Camera-type eye (tissue), 1 donor: ENCODE data around the gene CNOT2. TPM values are rescaled to one million over a fixed set of nuclear protein-coding genes. Genes with fewer than 3 reads are reported as not detected.

Experiments used
- total RNA-seq: library from RNA; depleted of rRNA; stranded (reverse); fragments of >200 nt; gene quantifications from one replicate; pipeline ENCODE4 v1.2.3, GENCODE V29; 2014

CNOT2 gene
- total RNA-seq: 463 TPM

GRCh38 chr12:70242695-70243509 is at the start of gene CNOT2:
TSS of gene CNOT2 (plus strand) at chr12:70243433. CDS start at chr12:70278227, 34,794 bp downstream.

DNA sequence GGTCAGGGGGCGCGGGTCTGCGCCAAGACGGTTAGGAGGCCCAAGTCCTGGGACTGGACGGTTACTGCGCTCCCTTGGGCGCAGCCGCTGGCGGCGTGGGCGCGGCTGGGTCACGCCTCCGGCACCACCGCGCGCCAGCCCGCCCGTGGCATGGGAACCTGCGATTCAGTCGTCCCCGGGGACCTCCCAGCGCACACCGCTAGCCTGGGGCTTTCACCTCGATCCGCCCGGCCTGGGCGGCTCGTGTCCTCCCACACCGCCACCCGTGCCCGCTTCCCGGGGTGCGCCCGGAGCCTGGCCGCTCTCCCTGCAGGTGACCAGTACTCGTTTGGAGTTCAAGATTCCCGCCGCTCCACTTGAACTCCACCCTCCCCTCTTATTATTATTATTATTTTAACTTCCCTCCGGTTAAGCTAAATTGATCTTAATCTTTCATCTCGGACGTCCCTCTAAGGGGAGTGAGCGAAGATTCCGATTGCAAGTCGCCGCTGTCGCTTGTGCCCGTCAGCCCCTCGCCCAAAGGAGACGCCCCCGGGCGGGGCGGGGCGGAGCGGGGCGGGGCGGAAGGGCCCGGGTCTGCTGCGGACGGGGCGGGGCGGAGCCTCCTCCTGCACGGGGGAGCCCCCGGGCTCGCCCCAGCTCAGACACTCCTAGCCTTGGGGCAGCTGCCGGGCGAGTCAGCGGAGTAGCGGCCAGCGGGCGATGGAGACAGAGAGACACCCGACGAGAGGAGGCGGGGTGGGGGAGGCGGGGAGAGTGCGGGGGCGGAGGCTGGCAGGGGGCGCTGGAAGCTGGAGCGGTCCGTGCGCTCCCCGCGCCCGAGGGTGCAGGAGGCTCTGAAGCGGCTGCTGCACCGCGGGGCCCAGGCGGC is 122.7 kb downstream of the CNOT2 start, which contains the start of gene KCNMB4:
TSS of gene KCNMB4 (plus strand) at position 643 of the 871 bp plus-strand sequence. CDS start 445 bp downstream, outside the sequence.

Other genes starting within 250 kb of the CNOT2 start
- gene KCNMB4, start 122.9 kb downstream of the CNOT2 start, total RNA-seq: 12.3 TPM